B cell (primary cell): ENCODE data around the gene NES.
A peak's percentile ranks its signal among the peaks of the same experiment; 100 is the strongest.

ENCODE experiments used
- EZH2 ChIP-seq: IDR thresholded peaks from 2 replicates; pipeline ENCODE4 v1.6.1; 2012; ENCODE audit warnings: borderline replicate concordance, low read depth, mild to moderate bottlenecking, moderate library complexity, low read length; ENCODE audit not compliant: insufficient read depth, poor library complexity, severe bottlenecking
- TF ChIP-seq, protein P1 (sequence below): fragments of 200-600 bp; IDR thresholded peaks from one replicate; pipeline ENCODE4 v1.8.0; 2022; ENCODE audit warnings: antibody characterized with exemption, mild to moderate bottlenecking

DNA sequence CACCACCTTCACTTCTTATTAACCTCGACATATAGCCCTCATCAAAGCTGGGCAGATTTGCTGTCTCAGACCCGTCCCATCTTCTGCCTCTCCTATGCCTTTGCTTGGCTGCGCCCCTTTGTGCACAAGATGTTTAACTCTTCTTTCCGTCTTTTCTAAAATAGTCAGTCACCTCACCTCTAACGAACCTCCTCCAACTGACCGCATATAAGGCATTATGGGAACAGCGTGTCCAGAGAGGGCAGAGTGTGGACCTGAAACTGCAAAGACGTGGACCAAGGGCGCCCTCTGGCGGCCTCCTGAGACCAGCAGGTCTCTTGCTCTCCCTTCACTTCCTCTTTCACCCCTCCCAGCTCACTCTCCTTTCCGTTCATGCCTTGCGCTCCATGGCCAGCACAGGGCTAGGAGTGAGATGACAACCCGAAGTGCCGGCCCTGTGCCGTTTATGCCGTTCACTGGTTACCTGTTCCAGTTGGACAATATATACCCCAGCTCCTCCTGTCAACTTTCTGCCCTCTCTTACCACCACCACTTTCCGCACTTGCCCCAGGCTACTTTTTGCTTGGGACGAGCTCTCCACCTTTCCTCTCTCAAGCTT lies 48.6 kb upstream of the NES start:
- no peak for TF ChIP-seq EZH2
- TF ChIP-seq, protein P1, sequence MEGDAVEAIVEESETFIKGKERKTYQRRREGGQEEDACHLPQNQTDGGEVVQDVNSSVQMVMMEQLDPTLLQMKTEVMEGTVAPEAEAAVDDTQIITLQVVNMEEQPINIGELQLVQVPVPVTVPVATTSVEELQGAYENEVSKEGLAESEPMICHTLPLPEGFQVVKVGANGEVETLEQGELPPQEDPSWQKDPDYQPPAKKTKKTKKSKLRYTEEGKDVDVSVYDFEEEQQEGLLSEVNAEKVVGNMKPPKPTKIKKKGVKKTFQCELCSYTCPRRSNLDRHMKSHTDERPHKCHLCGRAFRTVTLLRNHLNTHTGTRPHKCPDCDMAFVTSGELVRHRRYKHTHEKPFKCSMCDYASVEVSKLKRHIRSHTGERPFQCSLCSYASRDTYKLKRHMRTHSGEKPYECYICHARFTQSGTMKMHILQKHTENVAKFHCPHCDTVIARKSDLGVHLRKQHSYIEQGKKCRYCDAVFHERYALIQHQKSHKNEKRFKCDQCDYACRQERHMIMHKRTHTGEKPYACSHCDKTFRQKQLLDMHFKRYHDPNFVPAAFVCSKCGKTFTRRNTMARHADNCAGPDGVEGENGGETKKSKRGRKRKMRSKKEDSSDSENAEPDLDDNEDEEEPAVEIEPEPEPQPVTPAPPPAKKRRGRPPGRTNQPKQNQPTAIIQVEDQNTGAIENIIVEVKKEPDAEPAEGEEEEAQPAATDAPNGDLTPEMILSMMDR: peak; percentile 96
